GM18526 (cell line): ENCODE results near the gene CTR9.

Source experiments
- POLR2A ChIP-seq: IDR thresholded peaks from 3 replicates; pipeline ENCODE4 v1.6.1; 2011; ENCODE audit not compliant: insufficient read length; ENCODE audit errors: extremely low read depth

Gene CTR9

DNA sequence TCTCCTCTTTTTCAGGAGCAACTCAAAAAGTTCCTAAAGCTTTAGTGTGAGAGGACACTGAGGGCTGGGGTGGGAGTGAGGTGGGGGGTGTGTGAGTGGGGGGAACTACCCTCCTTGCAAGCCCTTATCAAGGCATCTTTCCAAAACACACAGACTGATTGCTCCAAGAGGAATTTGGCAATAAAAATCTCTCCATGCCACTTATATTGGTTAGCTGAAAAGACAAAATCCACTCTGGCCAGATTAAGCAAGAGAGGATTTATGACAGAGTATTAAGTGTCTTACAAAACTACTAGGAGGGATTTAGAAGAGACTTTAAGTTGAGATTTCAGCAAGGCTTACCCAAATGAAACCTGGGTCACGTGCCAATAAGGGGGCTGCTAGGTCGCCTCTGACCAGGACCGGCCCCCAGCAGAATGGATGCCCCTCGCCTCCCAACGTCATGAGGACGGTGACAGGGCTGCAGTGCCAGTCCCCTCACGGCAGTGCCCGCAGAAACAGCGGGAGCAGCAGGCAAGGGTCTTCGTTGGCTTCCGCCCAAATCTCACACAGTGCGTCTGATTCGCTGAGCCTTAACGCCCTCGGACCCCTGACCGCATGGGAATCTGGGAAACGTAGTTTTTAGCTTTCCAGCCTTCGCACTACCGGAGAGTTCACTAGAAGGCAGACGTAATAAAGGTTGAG lies 22.1 kb upstream of the CTR9 start:
- TF ChIP-seq POLR2A, result no peak

- no peak for TF ChIP-seq POLR2A
Observed at GRCh38 chr11:10730151-10730550, 20.9 kb upstream of the CTR9 start.

DNA sequence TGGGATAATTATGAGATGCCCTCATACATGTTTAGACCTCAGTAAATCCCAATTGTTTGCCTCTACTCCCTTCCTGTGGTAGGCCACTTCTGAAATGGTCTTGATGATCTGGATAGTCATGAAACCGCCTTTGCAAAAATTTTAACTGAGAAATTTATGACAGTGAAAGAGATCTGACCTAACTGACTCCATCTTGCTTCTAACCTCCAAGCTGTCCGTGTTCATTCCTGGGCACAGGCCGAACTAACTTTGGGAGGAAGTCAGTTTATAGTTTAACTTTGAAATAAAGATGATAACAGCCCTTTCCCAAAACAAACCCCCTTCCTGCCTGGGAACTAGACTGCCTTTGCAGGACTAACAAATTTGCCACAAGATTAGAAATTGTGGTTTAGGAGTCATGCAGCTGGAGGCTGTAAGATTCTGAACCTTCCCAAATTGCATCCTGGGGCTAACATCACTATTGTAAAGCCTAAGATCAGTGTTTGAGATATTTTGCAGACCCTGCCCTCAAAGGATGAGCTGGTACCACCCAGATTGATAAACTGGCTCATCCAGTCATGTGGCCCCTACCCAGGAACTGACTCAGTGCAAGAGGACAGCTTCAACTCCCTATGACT lies 19.9 kb upstream of the CTR9 start:
- no peak for TF ChIP-seq POLR2A

DNA sequence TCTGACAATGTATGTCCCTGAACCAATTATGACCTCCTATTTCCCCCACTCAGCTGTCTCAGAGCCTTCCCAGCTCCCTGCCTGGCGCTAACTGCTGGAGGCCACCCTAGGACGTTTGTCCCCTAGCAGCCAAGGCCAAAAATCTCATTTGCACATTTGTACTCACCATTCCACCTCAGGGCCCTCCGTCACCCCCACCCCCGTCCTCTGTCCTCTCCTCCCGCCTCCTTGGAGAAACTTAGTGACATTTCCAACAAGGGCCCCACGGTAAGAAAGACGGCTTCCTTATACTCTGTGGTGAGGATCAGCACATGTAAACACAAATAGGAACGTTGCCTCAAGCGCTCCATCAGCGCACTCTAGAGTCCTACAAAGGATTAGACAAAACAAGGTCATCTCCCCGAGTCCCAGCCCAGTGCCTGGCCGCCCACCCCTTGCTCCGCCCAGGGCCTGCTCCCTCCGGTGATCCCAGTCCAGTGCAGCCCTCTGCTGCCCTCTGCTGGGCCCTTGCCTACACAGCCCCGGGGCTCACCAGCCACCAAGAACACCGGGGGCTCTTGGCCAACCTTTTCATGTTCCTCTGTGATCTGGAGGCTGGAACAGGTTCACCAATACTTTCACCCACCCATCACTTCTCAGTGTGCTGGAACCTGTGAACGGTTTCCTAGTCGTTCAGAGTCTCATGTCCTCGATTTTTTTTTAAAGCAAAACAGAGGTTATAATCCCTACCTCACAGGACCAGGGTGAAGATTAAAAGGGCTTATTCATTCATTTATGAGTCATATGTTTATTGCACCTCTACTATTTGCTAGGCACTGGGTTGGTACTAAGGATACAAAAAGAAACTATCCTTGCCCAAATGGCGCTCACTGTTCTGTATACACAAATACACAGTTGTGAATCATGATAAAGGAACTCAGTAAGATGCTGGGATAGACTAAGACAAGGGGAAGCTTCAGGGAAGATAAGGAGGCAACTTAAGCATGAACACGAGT lies 15.3 kb upstream of the CTR9 start:
- no peak for TF ChIP-seq POLR2A

DNA sequence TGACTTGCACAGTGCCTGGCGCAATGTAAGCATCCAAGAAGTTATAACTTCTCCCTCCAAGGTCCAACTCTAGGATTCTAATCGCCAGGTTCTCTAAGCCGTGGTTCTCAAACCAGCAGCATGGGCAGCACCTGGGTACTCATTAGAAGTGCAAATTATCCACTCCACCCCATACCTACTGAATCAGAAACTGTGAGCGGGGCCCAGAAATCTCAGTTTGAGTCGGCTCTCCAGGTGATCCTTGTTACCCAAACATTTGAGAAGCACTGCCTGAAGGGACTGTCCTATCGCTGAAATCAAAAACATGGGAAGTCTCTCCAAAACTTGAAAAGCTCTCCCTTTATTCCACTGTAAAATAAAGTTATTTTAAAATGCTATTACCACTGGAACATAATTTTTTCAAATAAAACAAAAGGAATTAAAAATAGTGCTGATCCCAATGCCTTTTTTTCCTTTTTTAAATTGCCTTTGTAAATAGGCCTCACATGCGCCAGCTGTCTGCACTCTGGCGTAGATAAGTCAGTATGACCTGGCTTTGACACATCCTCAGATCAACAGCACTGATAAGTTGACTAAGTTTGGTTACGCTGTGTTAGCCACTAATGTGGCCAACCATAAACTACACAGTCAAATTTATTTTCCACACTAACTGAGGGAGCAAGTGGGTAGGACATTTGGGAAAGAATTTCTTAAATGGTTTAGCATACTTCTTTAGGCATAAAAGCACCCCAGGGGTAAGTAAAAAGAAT lies 8.4 kb upstream of the CTR9 start:
- TF ChIP-seq POLR2A, result no peak

- no peak for TF ChIP-seq POLR2A
Observed at GRCh38 chr11:10743354-10744000, 7.6 kb upstream of the CTR9 start.

DNA sequence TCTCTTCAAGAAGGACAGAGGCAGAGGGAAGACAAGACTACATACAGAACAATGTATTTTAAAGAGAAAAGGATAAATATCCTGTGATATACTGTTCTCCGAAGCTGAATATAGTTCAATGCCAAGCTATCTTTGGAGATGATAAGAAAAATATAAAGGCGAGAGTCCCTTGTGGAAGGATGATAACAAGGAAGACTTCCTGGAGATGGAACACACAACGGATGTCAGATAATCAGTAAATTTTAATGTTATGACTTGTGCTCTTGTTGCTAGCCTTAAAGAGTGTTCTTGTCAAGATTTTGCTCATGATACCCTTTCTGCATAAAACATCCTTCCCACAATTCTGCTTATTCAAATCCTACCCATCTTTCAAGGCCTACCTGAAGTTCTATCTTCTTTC lies 6.8 kb upstream of the CTR9 start:
- TF ChIP-seq POLR2A, result no peak

- no peak for TF ChIP-seq POLR2A
Observed at GRCh38 chr11:10746871-10747270, 4.2 kb upstream of the CTR9 start.

DNA sequence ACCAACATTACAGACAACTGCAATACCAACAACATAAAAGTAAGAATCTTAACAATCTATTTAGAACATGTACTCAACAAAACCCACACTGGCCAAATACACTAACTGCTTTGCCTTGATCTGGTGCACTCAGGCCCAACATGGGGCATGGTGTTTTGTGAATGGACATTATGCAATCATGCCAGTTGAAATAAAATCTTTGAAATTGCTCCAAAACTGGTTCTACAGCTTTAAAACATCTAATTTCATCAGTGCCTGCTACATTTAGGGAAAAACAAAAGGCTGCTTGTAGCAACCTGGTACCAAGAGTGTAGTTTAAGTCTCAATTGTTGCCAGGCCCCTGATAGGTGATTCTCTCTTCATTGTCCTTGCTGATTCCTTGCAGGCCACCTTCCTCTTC lies 3.3 kb upstream of the CTR9 start:
- no peak for TF ChIP-seq POLR2A

DNA sequence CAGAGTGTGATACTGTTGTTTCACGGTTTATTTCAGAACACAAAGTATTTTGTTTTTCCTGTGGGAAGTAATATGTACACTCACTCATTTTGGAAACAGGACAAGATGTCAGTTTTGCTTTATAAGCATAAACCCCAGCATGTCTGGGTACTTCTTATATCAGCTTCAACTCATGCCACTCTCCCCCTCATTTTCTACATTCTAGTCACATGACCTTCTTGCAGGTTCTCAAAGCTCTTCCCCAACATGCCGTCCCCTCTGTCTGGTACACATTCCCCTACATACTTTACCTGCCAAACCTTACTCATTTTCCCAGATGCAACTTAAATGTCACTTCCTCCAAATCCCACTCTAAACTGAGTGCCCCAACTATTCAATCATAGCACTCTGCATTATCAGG lies 1.6 kb upstream of the CTR9 start:
- TF ChIP-seq POLR2A, result no peak

GRCh38 chr11:10751581-10751940 lies 515 bp downstream of the CTR9 start:
- no peak for TF ChIP-seq POLR2A

DNA sequence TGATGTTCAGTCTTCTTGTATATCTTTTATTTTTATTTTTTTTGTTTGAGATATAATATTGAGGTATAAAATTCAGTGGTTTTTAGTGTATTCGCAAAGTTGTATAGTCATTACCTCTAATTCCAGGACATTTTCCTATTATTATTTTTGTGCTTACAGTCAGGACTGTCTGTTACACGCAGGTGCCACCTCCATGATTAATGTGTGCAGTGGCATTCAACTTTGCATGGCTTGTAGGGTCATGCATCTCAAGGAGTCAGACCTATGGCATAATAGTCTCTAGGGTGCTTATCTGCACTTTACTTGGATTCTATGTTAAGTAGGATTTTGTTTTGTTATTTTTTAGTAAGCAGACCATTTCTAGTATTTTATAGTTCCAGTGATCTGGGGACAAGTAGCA lies 1.0 kb downstream of the CTR9 start:
- TF ChIP-seq POLR2A, result no peak

GRCh38 chr11:10752486-10752885 lies 1.4 kb downstream of the CTR9 start:
- no peak for TF ChIP-seq POLR2A

GRCh38 chr11:10758957-10759356 lies 7.9 kb downstream of the CTR9 start:
- no peak for TF ChIP-seq POLR2A
